Activated naive CD4-positive, alpha-beta T cell treated with anti-CD3 and anti-CD28 coated beads for 36 hours (primary cell): Measurements from ENCODE around the gene WNK2. TPM values are rescaled to one million over a fixed set of nuclear protein-coding genes. Genes with fewer than 3 reads are reported as not detected.
A peak's percentile ranks its signal among the peaks of the same experiment; 100 is the strongest.

Experiments
- CTCF ChIA-PET: fragments of 350-600 bp; sonication (Branson Sonifier 250); formaldehyde crosslinking; loops from one replicate; lab custom pipeline; 2021; ENCODE audit warnings: antibody characterized with exemption; lab: Charles Lee
- DNase-seq: peaks from one replicate; pipeline ENCODE4 v3.0.0-alpha.2; 2020
- H3K27ac Mint-ChIP-seq: one replicate; pipeline ENCODE4 v1.8.0; 2021; ENCODE audit warnings: mild to moderate bottlenecking, mixed read lengths
- H3K27me3 Mint-ChIP-seq: one replicate; pipeline ENCODE4 v1.8.0; 2021; ENCODE audit warnings: low read depth, mixed read lengths
- H3K36me3 Mint-ChIP-seq: one replicate; pipeline ENCODE4 v1.8.0; 2021; ENCODE audit warnings: low read depth, mixed read lengths
- H3K4me1 Mint-ChIP-seq: one replicate; pipeline ENCODE4 v1.8.0; 2021; ENCODE audit warnings: low read depth, mixed read lengths
- H3K4me3 Mint-ChIP-seq: one replicate; pipeline ENCODE4 v1.8.0; 2021; ENCODE audit warnings: mild to moderate bottlenecking, moderate library complexity, mixed read lengths
- H3K9me3 Mint-ChIP-seq: one replicate; pipeline ENCODE4 v1.8.0; 2021; ENCODE audit warnings: mixed read lengths
- intact Hi-C: fragments of 100-400 bp; cut with micrococcal nuclease; formaldehyde crosslinking; loops from one replicate; pipeline ENCODE4 v1.15.1; 2023
- total RNA-seq, 2 experiments: library from RNA; stranded (reverse); gene quantifications; one replicate each; pipeline ENCODE4 v1.2.3, GENCODE V29; 2021

WNK2 gene
- total RNA-seq, 2 experiments from 2014 or later, result 5.2 to 5.8 TPM

DNA sequence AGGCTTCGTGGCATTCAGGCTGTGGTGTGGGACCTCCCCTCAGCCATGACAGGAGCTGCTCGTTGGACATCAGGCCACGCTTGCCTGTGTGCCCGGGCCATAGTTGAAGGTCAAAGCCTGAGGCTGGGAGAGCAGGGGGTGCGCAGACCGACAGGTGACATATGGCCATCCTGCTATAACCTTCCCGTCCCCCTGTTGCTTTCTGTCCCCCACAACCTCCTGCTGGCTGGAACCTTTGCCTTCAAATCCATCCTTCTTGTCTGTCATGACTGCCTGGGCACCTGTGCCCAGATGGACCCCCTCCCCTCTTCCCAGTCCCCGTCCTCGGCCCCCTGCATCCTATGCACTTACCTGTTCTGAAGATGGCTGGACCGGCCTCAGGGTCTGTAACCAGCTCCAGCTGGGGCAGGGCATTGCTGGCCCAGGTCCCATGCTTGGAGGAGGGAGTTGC lies 83.2 kb downstream of the WNK2 start:
- H3K4me1 Mint-ChIP-seq, result peaks cover 13% of the 10 kb centered on the region
- no peak overlapping the region for H3K4me3 Mint-ChIP-seq
- no peaks in the 10 kb centered on the region for H3K9me3 Mint-ChIP-seq
- H3K27me3 Mint-ChIP-seq, result no peaks in the 10 kb centered on the region
- CTCF ChIA-PET, result no interaction called here
- intact Hi-C loops, result no loop called here
- no peak for DNase-seq
- no peaks in the 10 kb centered on the region for H3K36me3 Mint-ChIP-seq
- H3K27ac Mint-ChIP-seq, result no peak overlapping the region

DNA sequence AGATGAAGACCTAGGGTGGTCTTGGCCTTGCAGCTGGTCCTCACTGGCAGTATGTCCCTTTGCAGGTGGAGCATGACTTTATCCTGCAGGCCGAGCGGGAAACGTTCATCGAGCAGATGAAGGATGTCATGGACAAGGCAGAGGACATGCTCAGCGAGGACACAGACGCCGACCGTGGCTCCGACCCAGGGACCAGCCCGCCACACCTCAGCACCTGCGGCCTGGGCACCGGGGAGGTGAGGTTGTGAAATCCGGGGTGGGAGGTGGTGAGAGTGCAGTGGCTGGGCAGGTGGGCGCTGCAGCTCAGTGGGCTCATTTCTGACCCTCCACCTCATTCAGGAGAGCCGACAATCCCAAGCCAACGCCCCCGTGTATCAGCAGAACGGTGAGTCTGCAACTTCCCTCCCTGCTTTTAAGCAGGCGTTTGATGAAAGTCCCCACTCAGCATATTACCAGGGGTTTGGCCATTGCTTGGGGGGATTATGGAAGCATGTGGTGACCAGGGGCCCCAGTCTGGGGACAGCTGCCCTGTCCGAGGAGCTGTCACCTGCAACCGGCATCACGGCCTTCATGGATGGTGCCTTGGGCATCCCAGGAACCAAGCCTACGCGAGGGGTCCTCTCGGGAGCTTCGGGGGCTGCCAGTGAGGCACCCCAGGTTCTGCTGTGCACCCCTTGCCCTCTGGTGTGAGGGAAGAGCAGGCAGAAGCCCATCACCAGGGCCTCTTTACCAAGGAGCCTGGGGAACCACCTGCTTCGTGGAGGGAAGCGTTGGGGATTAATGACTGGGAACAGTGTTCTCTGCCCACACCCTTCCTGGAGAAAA lies 84.0 kb downstream of the WNK2 start:
- peaks cover 13% of the 10 kb centered on the region for H3K4me1 Mint-ChIP-seq
- no peak for DNase-seq
- H3K27ac Mint-ChIP-seq, result no peak overlapping the region
- CTCF ChIA-PET, result no interaction called here
- no peaks in the 10 kb centered on the region for H3K36me3 Mint-ChIP-seq
- intact Hi-C loops, result no loop called here
- H3K9me3 Mint-ChIP-seq, result no peaks in the 10 kb centered on the region
- no peak overlapping the region for H3K4me3 Mint-ChIP-seq
- no peaks in the 10 kb centered on the region for H3K27me3 Mint-ChIP-seq

DNA sequence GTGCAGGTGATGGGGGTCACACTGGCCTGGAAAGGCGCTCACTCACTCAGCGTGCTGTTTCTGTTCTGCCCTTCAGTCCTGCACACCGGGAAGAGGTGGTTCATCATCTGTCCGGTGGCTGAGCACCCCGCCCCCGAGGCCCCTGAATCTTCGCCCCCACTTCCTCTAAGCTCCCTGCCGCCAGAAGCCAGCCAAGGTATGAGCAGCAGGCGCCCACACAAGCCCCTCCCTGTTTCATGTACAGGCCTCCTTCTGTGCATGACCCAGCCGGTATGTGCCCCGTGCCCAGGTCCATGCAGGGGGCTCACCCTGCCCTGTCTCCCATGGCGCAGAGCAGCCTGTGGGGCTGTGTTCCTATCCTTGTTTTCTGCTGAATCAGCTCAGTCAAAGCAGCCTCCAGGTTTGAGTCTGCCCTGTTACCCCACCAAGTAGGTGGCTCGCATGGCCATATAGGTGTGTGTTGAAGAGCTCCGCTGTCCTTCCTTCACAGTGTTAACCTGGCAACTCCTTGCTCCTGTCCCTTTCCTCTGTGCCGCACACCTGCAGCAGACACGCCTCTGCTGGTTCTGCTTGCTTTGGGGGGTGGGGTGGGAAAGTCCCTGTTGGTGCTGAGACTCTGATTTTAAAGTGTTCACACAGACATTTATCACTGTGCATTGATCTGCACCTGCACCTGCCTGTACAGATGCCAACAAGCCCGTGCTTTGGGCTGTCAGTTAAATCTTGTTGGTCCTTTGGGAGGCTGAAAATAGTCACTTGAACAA lies 84.8 kb downstream of the WNK2 start:
- H3K36me3 Mint-ChIP-seq, result peaks cover 2% of the 10 kb centered on the region
- DNase-seq, result peak; percentile 46

DNA sequence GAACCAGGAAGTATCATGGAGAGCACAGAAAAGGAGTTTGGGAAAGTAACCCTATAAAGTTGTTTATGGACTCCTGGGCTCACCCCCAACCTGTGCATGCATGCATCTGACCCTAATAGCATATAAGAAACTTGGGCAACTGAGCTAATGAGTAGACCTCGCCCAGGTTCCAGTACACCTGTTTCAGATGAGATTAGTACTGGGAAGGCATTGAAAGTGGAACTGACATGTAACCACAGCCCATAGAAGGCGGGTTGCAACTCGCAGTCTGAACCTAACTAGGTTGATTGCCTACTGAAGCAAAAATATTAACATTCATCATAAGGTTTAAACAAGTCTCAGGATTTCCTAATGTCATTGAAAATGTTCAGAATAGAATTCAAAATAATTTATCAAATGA lies 87.0 kb downstream of the WNK2 start:
- H3K4me3 Mint-ChIP-seq, result no peak overlapping the region
- no peak overlapping the region for H3K27ac Mint-ChIP-seq
- CTCF ChIA-PET, result no interaction called here
- H3K4me1 Mint-ChIP-seq, result peaks cover 13% of the 10 kb centered on the region
- intact Hi-C loops, result no loop called here
- no peak for DNase-seq
- peaks cover 2% of the 10 kb centered on the region for H3K9me3 Mint-ChIP-seq
- H3K27me3 Mint-ChIP-seq, result no peaks in the 10 kb centered on the region
- peaks cover 2% of the 10 kb centered on the region for H3K36me3 Mint-ChIP-seq

More for the DNA sequence above, 84.8 kb downstream of the WNK2 start:
- H3K27me3 Mint-ChIP-seq, result no peaks in the 10 kb centered on the region
- peak overlapping the region; percentile 12 for H3K4me3 Mint-ChIP-seq
- peaks cover 2% of the 10 kb centered on the region for H3K9me3 Mint-ChIP-seq
- intact Hi-C loops, result no loop called here
- H3K4me1 Mint-ChIP-seq, result peaks cover 13% of the 10 kb centered on the region
- H3K27ac Mint-ChIP-seq, result no peak overlapping the region
- CTCF ChIA-PET, result interaction anchor here (1.5 kb wide), 1 partner anchor 34 kb away, joined by 3 read pairs; no protein-coding TSS in a partner anchor

DNA sequence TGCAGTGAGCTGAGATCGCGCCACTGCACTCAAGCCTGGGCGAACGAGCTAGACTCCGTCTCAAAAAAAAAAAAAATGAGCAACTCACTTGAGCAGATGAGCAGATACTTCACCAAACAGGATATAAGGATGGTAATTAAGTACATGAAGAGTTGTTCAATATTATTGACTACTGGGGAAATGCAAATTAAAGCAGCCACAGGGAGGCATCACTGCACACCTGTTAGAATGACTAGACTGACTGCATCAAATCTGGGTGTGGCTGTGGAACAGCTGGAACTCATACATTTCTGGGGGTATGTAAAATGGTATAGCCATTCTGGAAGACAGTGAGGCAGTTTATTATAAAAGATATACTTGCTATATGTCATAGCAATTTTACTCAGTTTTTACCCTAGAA lies 93.0 kb downstream of the WNK2 start:
- peaks cover 2% of the 10 kb centered on the region for H3K36me3 Mint-ChIP-seq
- H3K27me3 Mint-ChIP-seq, result peaks cover 3% of the 10 kb centered on the region
- no peak overlapping the region for H3K27ac Mint-ChIP-seq
- CTCF ChIA-PET, result interaction anchor here (0.6 kb wide), 3 partner anchors 129 to 454 kb away, joined by 3 to 7 read pairs (median 7); no protein-coding TSS in a partner anchor
- no peak overlapping the region for H3K4me3 Mint-ChIP-seq
- intact Hi-C loops, result no loop called here
- DNase-seq, result peak; percentile 26
- peaks cover 2% of the 10 kb centered on the region for H3K9me3 Mint-ChIP-seq
- no peaks in the 10 kb centered on the region for H3K4me1 Mint-ChIP-seq

DNA sequence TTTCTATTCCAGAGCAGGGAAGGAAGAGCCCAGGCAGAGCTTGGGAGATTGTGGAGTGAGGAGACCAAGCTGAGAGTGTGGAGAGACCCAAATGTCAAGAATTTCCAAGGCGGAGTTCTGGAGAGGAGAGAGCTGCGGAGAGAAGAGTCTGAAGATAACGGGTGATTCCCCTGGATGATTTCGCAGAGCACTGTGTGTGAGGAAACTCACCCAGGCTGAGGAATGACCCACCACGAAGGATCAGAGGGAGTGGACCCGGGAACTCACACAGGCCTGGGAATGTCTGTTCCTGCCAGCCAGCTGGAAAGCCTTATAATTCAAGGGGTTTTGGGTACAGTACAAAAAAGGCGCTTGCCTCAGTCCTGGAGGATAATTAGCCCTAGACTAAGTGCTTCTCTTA lies 94.2 kb downstream of the WNK2 start:
- Mint-ChIP-seq H3K27me3 (peaks cover 3% of the 10 kb centered on the region), H3K4me1 (no peaks in the 10 kb centered on the region), H3K9me3 (peaks cover 2% of the 10 kb centered on the region), H3K27ac (no peak overlapping the region), H3K36me3 (peaks cover 1% of the 10 kb centered on the region), H3K4me3 (no peak overlapping the region)
- DNase-seq, result no peak
- intact Hi-C loops, result no loop called here
- CTCF ChIA-PET, result no interaction called here

DNA sequence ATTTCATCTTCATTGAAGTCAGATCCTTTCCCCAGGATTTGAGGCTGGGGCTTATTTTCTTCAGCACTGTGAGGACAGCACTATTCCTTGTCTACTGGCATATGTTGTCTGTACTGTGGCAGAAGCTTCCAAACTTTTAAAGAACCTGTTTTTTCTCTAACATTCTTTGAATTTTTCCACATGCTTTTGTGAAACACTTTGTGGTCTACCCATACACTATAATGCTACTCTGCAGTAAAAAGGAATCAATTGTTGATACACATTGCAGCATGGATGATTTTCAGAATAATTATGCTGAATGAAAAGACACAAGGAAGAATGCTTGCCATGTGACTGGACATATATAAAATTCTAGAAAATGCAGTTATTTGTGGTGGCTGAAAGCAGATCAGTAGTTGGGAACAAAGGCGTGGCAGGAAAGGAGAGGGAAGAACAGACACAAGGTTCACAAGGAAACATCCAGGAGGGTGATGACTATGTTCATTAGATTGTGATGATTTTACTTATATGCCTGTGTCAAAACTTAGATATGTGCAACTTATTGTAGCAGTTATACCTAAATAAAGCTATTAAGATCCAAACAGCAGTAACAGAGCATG lies 96.8 kb downstream of the WNK2 start:
- intact Hi-C loops, result no loop called here
- Mint-ChIP-seq H3K36me3 (no peaks in the 10 kb centered on the region), H3K4me1 (no peaks in the 10 kb centered on the region), H3K27me3 (peaks cover 3% of the 10 kb centered on the region), H3K27ac (no peak overlapping the region), H3K4me3 (no peak overlapping the region), H3K9me3 (no peaks in the 10 kb centered on the region)
- no peak for DNase-seq
- CTCF ChIA-PET, result interaction anchor here (1.4 kb wide), 1 partner anchor 119 kb away, joined by 4 read pairs; no protein-coding TSS in a partner anchor

DNA sequence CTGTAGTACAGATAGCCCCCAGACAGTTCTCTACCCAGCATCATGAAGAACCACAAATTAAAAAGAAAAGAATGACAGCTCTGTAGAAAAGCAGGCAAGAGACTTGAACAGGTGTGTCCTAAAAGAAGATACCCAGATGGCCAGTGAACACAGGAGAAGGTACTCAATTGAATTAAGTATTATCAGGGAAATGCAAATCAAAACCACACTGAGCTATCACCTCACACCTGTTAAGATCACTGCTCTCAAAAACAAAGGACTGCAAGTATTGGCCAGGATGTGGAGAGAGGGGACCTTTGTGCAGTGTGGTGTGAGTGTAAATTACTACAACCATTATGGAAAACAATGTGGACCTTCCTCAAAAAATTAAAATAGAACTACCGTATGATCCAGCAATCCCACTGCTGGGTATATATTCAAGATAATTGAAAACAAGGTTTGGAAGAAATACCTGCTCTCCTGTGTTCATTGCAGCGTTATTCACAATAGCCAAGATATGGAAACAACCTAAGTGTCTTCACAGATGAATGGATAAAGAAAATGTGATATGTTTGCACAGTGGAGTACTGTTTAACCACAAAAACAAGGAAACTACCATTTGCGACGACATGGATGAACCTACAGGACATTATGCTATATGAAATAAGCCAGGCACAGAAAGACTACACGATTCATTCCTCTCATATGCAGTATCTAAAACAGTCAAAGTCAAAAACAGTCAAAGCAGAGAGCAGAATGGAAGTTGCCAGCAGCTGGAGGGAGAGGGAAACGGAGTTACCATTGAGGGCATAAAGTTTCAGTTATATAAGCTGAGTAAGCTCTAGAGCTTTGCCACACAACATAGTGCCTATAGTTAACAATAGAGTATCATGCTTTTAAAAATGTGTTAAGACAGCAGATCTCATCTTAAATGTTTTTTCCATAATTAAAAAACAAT lies 102.6 kb downstream of the WNK2 start:
- H3K27ac Mint-ChIP-seq, result no peak overlapping the region
- DNase-seq, result no peak
- H3K4me1 Mint-ChIP-seq, result no peaks in the 10 kb centered on the region
- no peaks in the 10 kb centered on the region for H3K9me3 Mint-ChIP-seq
- H3K27me3 Mint-ChIP-seq, result no peaks in the 10 kb centered on the region
- intact Hi-C loops, result no loop called here
- H3K36me3 Mint-ChIP-seq, result no peaks in the 10 kb centered on the region
- no peak overlapping the region for H3K4me3 Mint-ChIP-seq
- CTCF ChIA-PET, result interaction anchor here (1.0 kb wide), 1 partner anchor 9 kb away, joined by 3 read pairs; no protein-coding TSS in a partner anchor

DNA sequence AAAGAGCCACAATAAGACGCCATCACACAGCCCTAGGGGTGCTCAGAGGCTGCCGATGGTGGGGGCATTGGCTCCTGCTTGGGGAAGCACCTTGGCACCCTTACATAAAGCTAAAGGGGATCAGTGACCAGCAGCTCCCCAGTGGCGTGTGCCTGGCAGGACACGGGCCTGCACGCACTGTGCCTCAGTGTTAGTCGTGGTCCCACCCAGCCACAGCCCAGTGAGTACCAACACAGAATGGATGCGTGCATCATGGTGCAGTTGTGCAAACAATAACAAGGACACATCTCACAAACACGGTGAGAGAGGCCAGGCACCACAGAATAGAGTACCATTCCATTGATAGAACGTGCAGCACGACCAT lies 103.2 kb downstream of the WNK2 start:
- DNase-seq, result no peak
- CTCF ChIA-PET, result no interaction called here
- Mint-ChIP-seq H3K9me3 (no peaks in the 10 kb centered on the region), H3K4me3 (no peak overlapping the region), H3K27me3 (no peaks in the 10 kb centered on the region), H3K27ac (no peak overlapping the region), H3K36me3 (no peaks in the 10 kb centered on the region), H3K4me1 (no peaks in the 10 kb centered on the region)
- intact Hi-C loops, result no loop called here

DNA sequence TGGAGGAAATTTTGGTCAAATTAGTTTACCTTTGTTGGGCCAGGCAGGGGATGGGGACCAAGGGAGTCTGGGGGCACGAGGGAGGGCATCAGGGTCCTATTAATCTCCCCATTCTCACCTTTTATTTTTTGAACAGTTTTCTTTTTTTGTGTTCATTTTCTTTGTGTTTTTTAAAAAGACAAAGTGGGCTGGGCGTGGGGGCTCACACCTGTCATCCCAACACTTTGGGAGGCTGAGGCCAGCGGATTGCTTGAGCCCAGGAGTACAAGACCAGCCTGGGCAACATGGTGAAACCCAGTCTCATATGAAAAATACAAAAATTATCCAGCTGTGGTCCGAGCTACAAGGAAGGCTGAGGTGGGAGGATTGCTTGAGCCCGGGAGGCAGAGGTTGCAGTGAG lies 103.7 kb downstream of the WNK2 start:
- no peaks in the 10 kb centered on the region for H3K27me3 Mint-ChIP-seq
- H3K4me3 Mint-ChIP-seq, result no peak overlapping the region
- no peaks in the 10 kb centered on the region for H3K4me1 Mint-ChIP-seq
- H3K9me3 Mint-ChIP-seq, result no peaks in the 10 kb centered on the region
- DNase-seq, result no peak
- no peak overlapping the region for H3K27ac Mint-ChIP-seq
- intact Hi-C loops, result no loop called here
- CTCF ChIA-PET, result no interaction called here
- H3K36me3 Mint-ChIP-seq, result no peaks in the 10 kb centered on the region

DNA sequence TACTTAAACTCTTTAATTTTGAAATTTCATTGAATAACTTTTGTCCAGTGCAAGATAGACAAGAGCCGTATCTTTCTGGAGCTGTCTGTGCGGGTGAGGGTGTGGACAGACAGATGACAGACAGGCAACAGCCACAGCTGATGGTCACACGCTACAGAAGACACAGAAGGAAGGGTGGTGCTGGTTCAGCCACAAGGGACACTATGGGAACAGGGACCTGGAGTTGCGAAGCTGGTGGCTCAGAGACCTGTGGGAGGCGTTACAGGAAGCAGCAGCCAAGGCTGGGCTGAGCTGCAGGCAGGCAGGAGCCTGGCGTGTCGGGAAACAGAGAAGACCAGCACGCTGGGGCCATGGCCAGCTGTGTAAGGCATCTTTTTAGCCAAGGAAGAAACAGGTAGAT lies 104.4 kb downstream of the WNK2 start:
- CTCF ChIA-PET, result interaction anchor here (1.0 kb wide), 1 partner anchor 24 kb away, joined by 3 read pairs; no protein-coding TSS in a partner anchor
- Mint-ChIP-seq H3K9me3 (no peaks in the 10 kb centered on the region), H3K27me3 (no peaks in the 10 kb centered on the region), H3K4me1 (no peaks in the 10 kb centered on the region), H3K27ac (no peak overlapping the region), H3K36me3 (no peaks in the 10 kb centered on the region), H3K4me3 (no peak overlapping the region)
- no peak for DNase-seq
- intact Hi-C loops, result no loop called here
